Common myeloid progenitor, CD34-positive (primary cell): Measurements from ENCODE around the gene APOBEC3G.

Source experiments
- CTCF ChIA-PET: fragments of 350-600 bp; sonication (Branson Sonifier 250); formaldehyde crosslinking; loops from one replicate; lab custom pipeline; 2021; ENCODE audit warnings: antibody characterized with exemption; lab: Charles Lee
- POLR2A ChIA-PET: fragments of 350-600 bp; sonication (Branson Sonifier 250); formaldehyde crosslinking; loops from one replicate; lab custom pipeline; 2021; ENCODE audit warnings: antibody characterized with exemption; lab: Charles Lee
- DNase-seq, 3 donors: peaks; one replicate each; pipeline versions ENCODE4 v3.0.0 to v3.0.0-alpha.2; 2013
- H3K27ac ChIP-seq, 2 experiments: 1 replicate in 1 of 2; 2 replicates in 1 of 2; pipeline ENCODE4 v1.7.0; 2013; ENCODE audit warnings: inconsistent platforms in 2 of 2, low read length in 2 of 2, mild to moderate bottlenecking in 2 of 2, low read depth in 1 of 2, moderate library complexity in 1 of 2; ENCODE audit not compliant: severe bottlenecking in 2 of 2, insufficient read depth in 1 of 2, poor library complexity in 1 of 2
- H3K27me3 ChIP-seq, 5 experiments: replicated peaks in 2 of 5; 1 replicate in 3 of 5; 2 replicates in 2 of 5; pipeline versions ENCODE4 v1.6.1 to v1.7.0; 2013; ENCODE audit warnings: low read length in 4 of 5, mild to moderate bottlenecking in 2 of 5, moderate library complexity in 2 of 5, inconsistent platforms in 1 of 5; ENCODE audit not compliant: insufficient read depth in 5 of 5, control insufficient read depth in 4 of 5
- H3K36me3 ChIP-seq, 4 experiments: 1 replicate in 2 of 4; 2 replicates in 2 of 4; pipeline versions ENCODE4 v1.6.1 to v1.7.0; 2013; ENCODE audit warnings: low read length in 3 of 4, control low read depth in 1 of 4, mild to moderate bottlenecking in 1 of 4; ENCODE audit not compliant: control insufficient read depth in 4 of 4, insufficient read depth in 4 of 4
- H3K4me1 ChIP-seq, 4 experiments: 1 replicate in 3 of 4; 2 replicates in 1 of 4; pipeline versions ENCODE4 v1.6.1 to v1.7.1; 2013; ENCODE audit warnings: low read length in 3 of 4, mild to moderate bottlenecking in 3 of 4, control low read depth in 1 of 4, inconsistent platforms in 1 of 4, moderate library complexity in 1 of 4; ENCODE audit not compliant: control insufficient read depth in 4 of 4, insufficient read depth in 4 of 4; ENCODE audit errors: control extremely low read depth in 1 of 4
- H3K4me3 ChIP-seq, 7 experiments: 1 replicate in 4 of 7; 2 replicates in 3 of 7; pipeline versions ENCODE4 v1.5.1 to v1.7.0; 2013; ENCODE audit warnings: mild to moderate bottlenecking in 7 of 7, low read length in 6 of 7, moderate library complexity in 6 of 7, inconsistent platforms in 2 of 7, low read depth in 2 of 7, control low read depth in 1 of 7; ENCODE audit not compliant: insufficient read depth in 4 of 7, control insufficient read depth in 1 of 7; ENCODE audit errors: extremely low read depth in 1 of 7
- H3K9me3 ChIP-seq, 5 experiments: 1 replicate in 4 of 5; 2 replicates in 1 of 5; pipeline versions ENCODE4 v1.6.1 to v1.7.1; 2013; ENCODE audit warnings: low read length in 4 of 5, mild to moderate bottlenecking in 2 of 5, inconsistent platforms in 1 of 5, low read depth in 1 of 5, moderate library complexity in 1 of 5; ENCODE audit not compliant: control insufficient read depth in 4 of 5, insufficient read depth in 2 of 5; ENCODE audit errors: control extremely low read depth in 1 of 5
- WGBS: methylation state at CpG from one replicate; pipeline ENCODE4 v1.1.5; 2013; ENCODE audit not compliant: insufficient coverage; 5-methylcytosine and 5-hydroxymethylcytosine counted together

The APOBEC3G gene

DNA sequence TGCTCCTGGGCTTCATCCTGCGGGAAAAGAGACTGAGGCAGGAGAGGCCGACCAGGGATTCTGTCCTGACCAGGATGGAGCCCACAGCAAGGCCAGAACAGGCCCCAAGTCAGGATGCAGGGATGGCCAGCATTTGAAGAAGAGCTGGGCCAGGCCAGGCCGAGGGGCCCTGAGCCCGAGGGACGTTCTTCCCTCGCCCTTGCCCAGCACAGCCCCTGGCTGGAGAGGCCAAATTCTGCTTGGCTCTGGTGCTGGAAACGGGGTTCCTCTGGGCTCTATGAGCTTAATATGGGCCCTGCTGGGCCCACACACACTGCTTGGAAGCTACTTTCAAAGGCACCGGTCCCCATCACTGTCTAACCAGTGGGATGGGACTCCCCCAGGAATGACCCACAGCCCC, 7.6 kb downstream of the APOBEC3G start:
- H3K4me3 ChIP-seq: no peak overlapping the region
- H3K36me3 ChIP-seq: peaks cover 0 to 25% (median 4%) of the 10 kb centered on the region in 4 experiments
- H3K9me3 ChIP-seq: no peaks in the 10 kb centered on the region
- WGBS: 100% methylated on average over 8 of the region's 8 CpGs
- H3K4me1 ChIP-seq: peaks cover 0 to 17% (median 0%) of the 10 kb centered on the region in 4 experiments
- H3K27me3 ChIP-seq: no peaks in the 10 kb centered on the region
- ChIA-PET POLR2A (no interaction called here), CTCF (no interaction called here)
- no peak overlapping the region for H3K27ac ChIP-seq
- no peak for DNase-seq

DNA sequence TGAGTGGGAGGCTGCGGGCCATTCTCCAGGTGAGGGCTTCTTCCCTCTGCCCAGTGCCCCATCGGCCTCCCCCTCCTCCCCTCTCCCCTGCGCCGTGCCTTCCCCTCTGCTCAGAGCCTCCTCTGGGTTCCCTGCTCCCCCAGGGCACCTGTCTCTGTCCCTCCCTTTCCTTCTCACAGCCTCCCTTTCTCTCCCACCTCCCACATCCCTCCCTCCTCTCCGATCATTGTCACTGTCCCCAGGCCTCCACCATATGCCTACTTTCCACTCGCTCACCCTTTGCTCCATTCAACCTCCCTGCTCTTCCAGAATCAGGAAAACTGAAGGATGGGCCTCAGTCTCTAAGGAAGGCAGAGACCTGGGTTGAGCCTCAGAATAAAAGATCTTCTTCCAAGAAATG, 10.0 kb downstream of the APOBEC3G start:
- H3K9me3 ChIP-seq: no peaks in the 10 kb centered on the region
- peaks cover 0 to 11% (median 2%) of the 10 kb centered on the region in 4 experiments for H3K36me3 ChIP-seq
- H3K4me3 ChIP-seq: no peak overlapping the region
- WGBS: 92% methylated on average over 5 of the region's 6 CpGs
- ChIA-PET POLR2A (no interaction called here), CTCF (no interaction called here)
- no peak for DNase-seq
- no peak overlapping the region for H3K27ac ChIP-seq
- H3K27me3 ChIP-seq: no peaks in the 10 kb centered on the region
- H3K4me1 ChIP-seq: peaks cover 0 to 16% (median 4%) of the 10 kb centered on the region in 4 experiments

DNA sequence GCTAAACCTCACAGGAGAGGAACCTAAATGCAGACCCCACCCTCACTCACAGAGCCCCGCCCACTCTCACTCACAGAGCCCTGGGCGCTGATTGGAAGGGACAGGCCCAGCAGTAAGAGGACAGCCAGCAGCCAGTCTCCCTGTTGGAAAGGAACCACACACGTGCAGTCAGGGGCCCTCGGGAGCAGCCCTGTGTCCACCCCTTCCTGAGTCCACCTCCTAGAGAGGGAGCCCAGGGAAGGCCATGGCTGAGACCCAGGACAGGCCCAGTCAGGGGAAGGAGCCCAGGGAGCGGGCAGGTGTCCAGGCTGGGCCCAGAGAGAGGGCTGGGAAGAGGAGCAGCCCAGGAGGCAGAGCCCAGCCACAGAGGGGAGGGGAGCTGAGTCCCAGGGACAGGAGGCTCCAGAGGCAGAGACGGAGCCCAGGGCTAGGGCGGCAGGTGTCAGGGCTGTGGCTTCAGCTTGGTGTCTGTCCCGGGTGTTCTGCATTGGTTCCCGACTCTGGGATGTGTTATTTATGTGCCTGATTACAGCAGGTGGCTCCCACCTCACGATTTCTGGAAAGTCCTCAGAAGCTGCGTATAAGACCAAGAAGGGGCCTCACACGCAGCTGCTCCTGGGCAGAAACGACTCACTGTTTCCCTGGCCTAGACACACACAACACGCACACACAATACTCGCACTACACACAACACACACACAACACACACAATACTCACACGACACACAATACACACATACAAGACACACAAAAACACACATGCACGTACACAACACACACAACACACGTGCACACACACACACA, 11.0 kb downstream of the APOBEC3G start:
- peaks cover 0 to 20% (median 4%) of the 10 kb centered on the region in 4 experiments for H3K4me1 ChIP-seq
- DNase-seq: no peak
- POLR2A ChIA-PET: no interaction called here
- 88% methylated on average over 14 of the region's 18 CpGs for WGBS
- no peaks in the 10 kb centered on the region for H3K9me3 ChIP-seq
- H3K27me3 ChIP-seq: no peaks in the 10 kb centered on the region
- H3K36me3 ChIP-seq: peaks cover 0 to 8% (median 2%) of the 10 kb centered on the region in 4 experiments
- CTCF ChIA-PET: no interaction called here
- no peak overlapping the region for H3K27ac ChIP-seq
- H3K4me3 ChIP-seq: no peak overlapping the region

DNA sequence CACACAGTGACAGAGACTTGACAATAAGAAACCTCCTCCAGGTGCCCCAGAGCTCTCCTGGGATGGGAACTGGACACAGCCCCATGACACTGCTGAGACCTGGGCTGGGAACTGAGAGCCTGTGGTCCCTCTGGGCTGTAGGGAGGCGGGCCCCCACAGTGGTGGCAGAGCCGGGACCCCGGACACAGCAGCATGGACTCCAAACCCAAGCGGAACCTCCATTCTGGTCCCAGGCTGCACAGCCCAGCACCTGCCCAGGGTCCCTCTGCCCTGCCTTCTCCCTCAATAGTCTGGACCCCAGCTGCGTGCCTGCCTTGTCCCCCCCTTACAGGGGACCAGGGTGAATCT, 11.6 kb downstream of the APOBEC3G start:
- DNase-seq: no peak
- Histone ChIP-seq H3K4me3 (no peak overlapping the region), H3K4me1 (peaks cover 0 to 17% (median 4%) of the 10 kb centered on the region in 4 experiments), H3K27me3 (no peaks in the 10 kb centered on the region), H3K9me3 (no peaks in the 10 kb centered on the region), H3K27ac (no peak overlapping the region), H3K36me3 (peaks cover 0 to 7% (median 2%) of the 10 kb centered on the region in 4 experiments)
- POLR2A ChIA-PET: interaction anchor here (0.7 kb wide), 1 partner anchor 106 kb away, joined by 3 read pairs; the partner anchor contains the start of gene APOBEC3B
- CTCF ChIA-PET: interaction anchor here (0.6 to 1.0 kb wide), 3 partner anchors 10 to 126 kb away, joined by 3 to 4 read pairs (median 3); no protein-coding TSS in a partner anchor
- 100% methylated on average over 3 of the region's 5 CpGs for WGBS

DNA sequence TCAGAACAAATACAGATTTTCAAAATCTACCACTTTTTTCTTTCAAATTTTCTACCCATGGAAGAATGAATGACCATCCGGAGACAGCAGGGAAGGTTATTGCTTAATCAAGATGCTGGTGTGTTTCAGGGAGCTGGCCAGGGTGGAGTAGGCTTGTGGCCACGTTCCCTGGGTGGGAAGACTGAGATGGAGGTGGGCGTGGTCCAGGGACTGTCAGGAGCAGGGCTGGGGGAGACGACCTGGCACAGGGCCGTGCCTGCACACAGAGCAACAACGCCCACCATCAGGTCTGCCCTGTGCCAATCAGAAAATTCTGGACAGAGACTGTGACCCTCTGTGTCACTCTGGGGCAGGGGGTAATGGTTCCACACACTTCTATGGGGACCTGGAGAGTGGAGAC, 12.9 kb downstream of the APOBEC3G start:
- H3K4me1 ChIP-seq: peaks cover 0 to 17% (median 4%) of the 10 kb centered on the region in 4 experiments
- H3K4me3 ChIP-seq: no peak overlapping the region
- no peaks in the 10 kb centered on the region for H3K27me3 ChIP-seq
- DNase-seq: no peak
- no peaks in the 10 kb centered on the region for H3K9me3 ChIP-seq
- 92% methylated on average over 5 of the region's 6 CpGs for WGBS
- ChIA-PET POLR2A (no interaction called here), CTCF (no interaction called here)
- peaks cover 0 to 5% (median 2%) of the 10 kb centered on the region in 4 experiments for H3K36me3 ChIP-seq
- H3K27ac ChIP-seq: no peak overlapping the region

DNA sequence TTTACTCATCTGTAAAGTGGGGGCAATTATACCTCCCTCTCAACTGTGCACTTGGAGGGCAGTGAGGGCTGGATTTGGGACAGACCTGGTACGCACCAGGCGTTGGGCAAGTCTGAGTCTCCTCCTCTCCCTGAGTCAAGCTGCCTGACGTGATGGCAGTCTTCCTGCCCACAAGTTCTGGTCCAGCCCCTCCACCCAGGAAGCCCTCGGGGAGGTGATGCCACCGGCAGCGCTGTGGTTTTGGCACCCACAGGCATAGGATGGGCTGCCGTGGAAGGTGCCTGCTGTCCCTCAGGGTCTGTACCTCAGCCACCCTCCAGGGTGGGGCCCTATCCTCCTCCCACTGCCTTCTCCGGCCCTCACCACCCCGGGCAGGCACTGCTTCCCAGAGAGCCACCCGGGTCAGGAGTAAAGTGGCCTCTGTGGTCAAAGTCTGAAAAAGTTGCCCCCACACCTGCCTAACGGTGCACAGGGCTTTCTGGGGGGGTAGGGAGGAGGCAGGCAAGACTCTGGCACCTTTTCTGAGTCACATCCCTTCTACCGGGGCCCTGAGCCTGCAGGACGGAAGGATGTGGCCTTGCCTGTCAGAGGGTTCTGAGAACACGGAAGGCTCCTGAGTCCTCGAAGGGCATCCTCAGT, 13.5 kb downstream of the APOBEC3G start:
- peak in 2 of 3 donors; percentile 39 to 56 for DNase-seq
- 64% methylated on average over 15 of the region's 15 CpGs for WGBS
- Histone ChIP-seq H3K4me1 (peaks cover 0 to 17% (median 4%) of the 10 kb centered on the region in 4 experiments), H3K27ac (no peak overlapping the region), H3K27me3 (no peaks in the 10 kb centered on the region), H3K9me3 (no peaks in the 10 kb centered on the region), H3K36me3 (peaks cover 0 to 5% (median 2%) of the 10 kb centered on the region in 4 experiments), H3K4me3 (no peak overlapping the region)
- POLR2A ChIA-PET: no interaction called here
- CTCF ChIA-PET: no interaction called here
